IMR-90 (cell line): ENCODE results near the gene UPP2. TPM values are rescaled to one million over a fixed set of nuclear protein-coding genes. Genes with fewer than 3 reads are reported as not detected.

Experiments
- ATAC-seq: fragments of 200-7000 bp; cut with Tn5 transposase; 2 replicates; pipeline ENCODE4 v1.9.1; 2020; ENCODE audit warnings: low read depth, mild to moderate bottlenecking, moderate library complexity
- BruUV-seq: library from RNA; stranded (reverse); fragments of 400-500 nt; replicated peaks from 2 replicates; lab custom pipeline; 2021; lab: Mats Ljungman, UMichigan
- CTCF ChIA-PET: fragments of 300-600 bp; formaldehyde crosslinking; extraction: SDS; loops from one replicate; lab custom pipeline; 2021; ENCODE audit warnings: antibody characterized with exemption; lab: Yijun Ruan, JAX
- POLR2A ChIA-PET: fragments of 300-600 bp; sonication (Branson Sonifier 250); formaldehyde crosslinking; loops from one replicate; lab custom pipeline; 2022; ENCODE audit warnings: antibody characterized with exemption; ENCODE audit not compliant: unreplicated experiment; lab: Charles Lee
- DNase-seq: peaks from one replicate; pipeline ENCODE4 v3.0.0; 2013
- H2AFZ ChIP-seq: replicated peaks from 2 replicates; pipeline ENCODE3; 2013; ENCODE audit warnings: low read length, mild to moderate bottlenecking; ENCODE audit not compliant: poor library complexity
- H2AK5ac ChIP-seq: 2 replicates; pipeline ENCODE4 v1.6.1; 2013; ENCODE audit warnings: low read depth, low read length, inconsistent platforms
- H2AK9ac ChIP-seq: replicated peaks from 2 replicates; pipeline ENCODE3; 2013; ENCODE audit warnings: mild to moderate bottlenecking, low read depth, low read length, moderate library complexity; ENCODE audit not compliant: poor library complexity
- H2BK120ac ChIP-seq: 2 replicates; pipeline ENCODE4 v1.6.1; 2013; ENCODE audit warnings: low read depth, low read length, inconsistent platforms
- H2BK15ac ChIP-seq: 3 replicates; pipeline ENCODE4 v1.6.1; 2013; ENCODE audit warnings: low read depth, low read length, inconsistent platforms
- H2BK20ac ChIP-seq: 2 replicates; pipeline ENCODE4 v1.6.1; 2013; ENCODE audit warnings: low read depth, mild to moderate bottlenecking, inconsistent platforms, low read length, moderate library complexity
- H2BK5ac ChIP-seq: 2 replicates; pipeline ENCODE4 v1.6.1; 2013; ENCODE audit warnings: mild to moderate bottlenecking, low read depth, low read length, inconsistent platforms; ENCODE audit not compliant: poor library complexity, severe bottlenecking
- H3K14ac ChIP-seq: replicated peaks from 2 replicates; pipeline ENCODE4 v1.6.1; 2013; ENCODE audit warnings: low read depth, low read length, inconsistent platforms
- H3K18ac ChIP-seq: 2 replicates; pipeline ENCODE4 v1.6.1; 2013; ENCODE audit warnings: low read depth, low read length, control low read depth
- H3K23ac ChIP-seq: 2 replicates; pipeline ENCODE4 v1.6.1; 2013; ENCODE audit warnings: low read depth, low read length, inconsistent platforms
- H3K27ac ChIP-seq: 2 replicates; pipeline ENCODE4 v1.5.1; 2013; ENCODE audit warnings: mild to moderate bottlenecking, control low read depth, low read length; ENCODE audit not compliant: insufficient read depth
- H3K27me3 ChIP-seq: 2 replicates; pipeline ENCODE4 v1.6.1; 2013; ENCODE audit warnings: low read length; ENCODE audit not compliant: control insufficient read depth, insufficient read depth
- H3K36me3 ChIP-seq: 2 replicates; pipeline ENCODE4 v1.6.1; 2013; ENCODE audit warnings: low read length, mixed read lengths; ENCODE audit not compliant: control insufficient read depth, insufficient read depth
- H3K4ac ChIP-seq: 2 replicates; pipeline ENCODE4 v1.6.1; 2013; ENCODE audit warnings: low read depth, low read length, inconsistent platforms
- H3K4me1 ChIP-seq: 2 replicates; pipeline ENCODE4 v1.6.1; 2013; ENCODE audit warnings: low read length, mixed read lengths; ENCODE audit not compliant: control insufficient read depth, insufficient read depth
- H3K4me2 ChIP-seq: 2 replicates; pipeline ENCODE4 v1.6.1; 2013; ENCODE audit warnings: low read depth, mild to moderate bottlenecking, control low read depth, low read length, moderate library complexity
- H3K4me3 ChIP-seq: 2 replicates; pipeline ENCODE4 v1.5.1; 2013; ENCODE audit warnings: low read depth, mild to moderate bottlenecking, control low read depth, low read length, moderate library complexity; ENCODE audit not compliant: insufficient read depth
- H3K56ac ChIP-seq: 2 replicates; pipeline ENCODE4 v1.6.1; 2013; ENCODE audit warnings: low read length, inconsistent platforms; ENCODE audit not compliant: insufficient read depth; ENCODE audit errors: extremely low read depth
- H3K79me1 ChIP-seq, 2 experiments: 2 replicates each; pipeline ENCODE4 v1.6.1; 2013; ENCODE audit warnings: low read length in 2 of 2, inconsistent platforms in 1 of 2, low read depth in 1 of 2
- H3K9ac ChIP-seq: 2 replicates; pipeline ENCODE4 v1.6.1; 2013; ENCODE audit warnings: low read depth, low read length, control low read depth
- H3K9me1 ChIP-seq: 2 replicates; pipeline ENCODE4 v1.6.1; 2013; ENCODE audit warnings: low read length, inconsistent platforms; ENCODE audit not compliant: insufficient read depth
- H3K9me3 ChIP-seq: 2 replicates; pipeline ENCODE4 v1.6.1; 2013; ENCODE audit warnings: low read length; ENCODE audit not compliant: control insufficient read depth, insufficient read depth
- H4K20me1 ChIP-seq: 2 replicates; pipeline ENCODE4 v1.6.1; 2013; ENCODE audit warnings: low read length, inconsistent platforms; ENCODE audit not compliant: insufficient read depth
- H4K5ac ChIP-seq: 2 replicates; pipeline ENCODE4 v1.6.1; 2013; ENCODE audit warnings: mild to moderate bottlenecking, low read depth, low read length, control low read depth
- H4K8ac ChIP-seq, 2 experiments: 2 replicates each; pipeline ENCODE4 v1.6.1; 2013; ENCODE audit warnings: low read depth in 2 of 2, low read length in 2 of 2, control low read depth in 1 of 2, inconsistent platforms in 1 of 2
- H4K91ac ChIP-seq: 2 replicates; pipeline ENCODE4 v1.6.1; 2013; ENCODE audit warnings: low read depth, low read length, inconsistent platforms; ENCODE audit not compliant: insufficient read depth
- BHLHE40 ChIP-seq: fragments of 150-350 bp; IDR thresholded peaks from 2 replicates; pipeline ENCODE4 v1.6.1; 2016; ENCODE audit warnings: mild to moderate bottlenecking, low read depth, low read length
- CEBPB ChIP-seq: IDR thresholded peaks from 2 replicates; pipeline ENCODE4 v1.6.1; 2012; ENCODE audit warnings: low read depth, low read length, improper control_type of control experiment
- CHD1 ChIP-seq: IDR thresholded peaks from 2 replicates; pipeline ENCODE4 v1.6.1; 2012; ENCODE audit warnings: low read depth, low read length, improper control_type of control experiment
- CTCF ChIP-seq: conservative IDR thresholded peaks from 2 replicates; pipeline ENCODE4 v1.5.1; 2012; ENCODE audit warnings: mild to moderate bottlenecking, low read depth, low read length, improper control_type of control experiment
- ELK1 ChIP-seq: fragments of 150-350 bp; IDR thresholded peaks from 2 replicates; pipeline ENCODE4 v1.6.1; 2016; ENCODE audit warnings: low read depth, mild to moderate bottlenecking, low read length, moderate library complexity, borderline replicate concordance
- FOS ChIP-seq: fragments of 150-350 bp; IDR thresholded peaks from 2 replicates; pipeline ENCODE4 v1.6.1; 2016; ENCODE audit warnings: low read depth, low read length
- MAZ ChIP-seq: IDR thresholded peaks from 2 replicates; pipeline ENCODE4 v1.6.1; 2012; ENCODE audit warnings: low read depth, mild to moderate bottlenecking, low read length, improper control_type of control experiment, moderate library complexity, borderline replicate concordance
- POLR2A ChIP-seq: IDR thresholded peaks from 2 replicates; pipeline ENCODE4 v1.6.1; 2012; ENCODE audit warnings: mild to moderate bottlenecking, low read depth, low read length
- RAD21 ChIP-seq: IDR thresholded peaks from 2 replicates; pipeline ENCODE4 v1.6.1; 2012; ENCODE audit warnings: low read length, improper control_type of control experiment
- RCOR1 ChIP-seq: IDR thresholded peaks from 2 replicates; pipeline ENCODE4 v1.6.1; 2012; ENCODE audit warnings: mild to moderate bottlenecking, low read length, improper control_type of control experiment; ENCODE audit not compliant: insufficient replicate concordance
- RFX5 ChIP-seq: IDR thresholded peaks from 2 replicates; pipeline ENCODE4 v1.8.0; 2012; ENCODE audit warnings: low read depth, mild to moderate bottlenecking, low read length, moderate library complexity
- USF2 ChIP-seq: fragments of 150-350 bp; IDR thresholded peaks from 2 replicates; pipeline ENCODE4 v1.6.1; 2017; ENCODE audit warnings: mild to moderate bottlenecking, antibody characterized with exemption, low read length, low read depth
- WGBS, 2 experiments: methylation state at CpG; one replicate each; pipeline versions ENCODE4 v1.1.5 to v1.1.7; 2013; ENCODE audit warnings: missing lambda C conversion rate in 2 of 2; ENCODE audit not compliant: insufficient read length in 1 of 2; ENCODE audit errors: extremely low coverage in 2 of 2; 5-methylcytosine and 5-hydroxymethylcytosine counted together
- dilution Hi-C: fragments of 300-500 bp; cut with HindIII; formaldehyde crosslinking; loops from one replicate; pipeline ENCODE4 v1.14.3; 2018; ENCODE audit warnings: low sequenced_read_pairs; ENCODE audit not compliant: unreplicated experiment
- in situ Hi-C: fragments of 300-500 bp; cut with MboI; formaldehyde crosslinking; loops from 3 replicates; pipeline ENCODE4 v1.14.3; 2019; ENCODE audit warnings: low sequenced_read_pairs, inconsistent platforms, mixed read lengths
- intact Hi-C: fragments of 100-400 bp; cut with micrococcal nuclease; formaldehyde crosslinking; loops from 2 replicates; pipeline ENCODE4 v1.10.0; 2022
- polyA plus RNA-seq, 3 experiments: library from polyadenylated mRNA; depleted of rRNA; stranded (reverse); fragments of >200 nt; gene quantifications; 2 replicates each; pipeline ENCODE4 v1.2.3, GENCODE V29; 2012; ENCODE audit warnings: low replicate concordance in 1 of 3
- total RNA-seq: library from RNA; depleted of rRNA; stranded (reverse); fragments of >200 nt; gene quantifications from 2 replicates; pipeline ENCODE4 v1.2.3, GENCODE V29; 2012

UPP2 gene
- total and polyA plus RNA-seq, 2 of the 4 experiments (the other 2 are of a cell fraction), result not detected

- no peak overlapping the region for H2AFZ ChIP-seq
- H4K8ac ChIP-seq, result no peak overlapping the region
- in situ Hi-C loops (no loop called here), intact Hi-C loops (no loop called here), dilution Hi-C loops (no loop called here)
- H3K14ac ChIP-seq, result no peak overlapping the region
- no peak overlapping the region for H2BK20ac ChIP-seq
- H3K9ac ChIP-seq, result no peak overlapping the region
- no peak overlapping the region for H4K5ac ChIP-seq
- 0 out of 2 replicates have a peak, but pooled peaks cover 2% of the 10 kb centered on the region for H3K27me3 ChIP-seq
- no peak for ATAC-seq
- BruUV-seq, result no TSS peak
- ChIA-PET CTCF (no interaction called here), POLR2A (no interaction called here)
- H3K18ac ChIP-seq, result no peak overlapping the region
- H3K23ac ChIP-seq, result no peak overlapping the region
- H2AK5ac ChIP-seq, result no peak overlapping the region
- H2BK120ac ChIP-seq, result no peak overlapping the region
- H3K27ac ChIP-seq, result no peak overlapping the region
- H3K4me3 ChIP-seq, result no peak overlapping the region
- no peak overlapping the region for H3K56ac ChIP-seq
- H3K79me1 ChIP-seq, result no peaks in the 10 kb centered on the region
- no peak overlapping the region for H3K4ac ChIP-seq
- no peaks in the 10 kb centered on the region for H3K9me1 ChIP-seq
- H4K20me1 ChIP-seq, result no peaks in the 10 kb centered on the region
- no peaks in the 10 kb centered on the region for H3K9me3 ChIP-seq
- H3K36me3 ChIP-seq, result no peaks in the 10 kb centered on the region
- no peak overlapping the region for H4K91ac ChIP-seq
- H2BK15ac ChIP-seq, result no peak overlapping the region
- no peak for DNase-seq
- H3K4me2 ChIP-seq, result no peak overlapping the region
- H3K4me1 ChIP-seq, result no peaks in the 10 kb centered on the region
- no peak for TF ChIP-seq ELK1
- no peak for TF ChIP-seq CEBPB
- no peak for TF ChIP-seq CHD1
- no peak for TF ChIP-seq RFX5
- TF ChIP-seq CTCF, result no peak
- TF ChIP-seq BHLHE40, result no peak
- TF ChIP-seq MAZ, result no peak
- TF ChIP-seq POLR2A, result no peak
- no peak for TF ChIP-seq FOS
- TF ChIP-seq USF2, result no peak
- no peak for TF ChIP-seq RCOR1
- TF ChIP-seq RAD21, result no peak
- H2BK5ac ChIP-seq, result no peak overlapping the region
- 0% methylated on average over 1 of the region's 2 CpGs; no CpG with 5 or more reads in 1 of the 2 experiments for WGBS, 2 experiments
- no peak overlapping the region for H2AK9ac ChIP-seq
Measured at GRCh38 chr2:158124896-158125295, 23.2 kb downstream of the UPP2 start.
